ENCODE results near the gene TSFM. TPM values are rescaled to one million over a fixed set of nuclear protein-coding genes. Genes with fewer than 3 reads are reported as not detected.

The TSFM gene
- polyA plus RNA-seq, 3 donors = 4.5 to 22.6 (median 21.8) TPM

DNA sequence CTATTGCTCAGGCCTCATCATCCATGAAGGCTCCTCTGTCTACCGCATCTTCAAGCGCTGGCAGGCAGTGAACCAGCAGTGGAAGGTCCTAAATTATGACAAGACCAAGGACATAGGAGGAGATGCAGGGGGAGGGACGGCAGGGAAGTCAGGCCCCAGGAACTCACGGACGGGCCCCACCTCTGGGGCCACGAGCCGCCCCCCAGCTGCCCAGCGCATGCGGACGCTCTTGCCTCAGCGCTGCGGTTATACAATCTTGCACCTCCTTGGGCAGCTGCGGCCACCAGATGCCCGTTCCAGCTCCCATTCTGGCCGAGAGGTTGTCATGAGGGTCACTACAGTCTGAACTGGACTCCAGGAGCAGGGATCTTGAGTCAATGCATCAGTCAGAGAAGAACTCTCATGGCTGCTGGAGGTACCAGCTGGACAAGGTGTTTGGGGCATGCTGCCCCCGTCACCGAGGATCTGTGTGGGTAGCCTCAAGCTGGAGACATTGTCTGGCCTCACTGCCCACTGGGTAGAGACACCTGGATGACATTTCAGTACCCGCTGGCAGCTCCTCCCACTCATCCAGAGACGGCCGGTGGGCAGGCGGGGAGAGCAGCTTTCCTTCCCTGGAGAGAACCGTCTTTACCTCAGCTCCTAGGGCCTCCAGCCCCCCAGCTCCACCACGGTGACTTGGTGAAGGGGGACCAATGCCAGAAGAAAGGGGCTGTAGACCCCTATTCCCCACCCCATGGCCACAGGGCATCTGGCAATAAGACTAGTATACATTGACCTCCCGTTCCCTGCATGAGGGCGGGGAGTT is 23.8 kb upstream of the TSFM start:
- H3K9me3 ChIP-seq (replicated peaks in 1 of 2; ENCODE audit: control insufficient read depth in 1 of 2, insufficient read depth in 1 of 2, low read length in 2 of 2) = no peaks in the 10 kb centered on the region
- H3K27ac Mint-ChIP-seq = no peak overlapping the region
- peaks cover 6 to 14% of the 10 kb centered on the region in 2 donors for H3K36me3 ChIP-seq (replicated peaks in 1 of 2; ENCODE audit: control insufficient read depth in 1 of 2, insufficient read depth in 2 of 2, low read length in 2 of 2)
- H3K4me1 Mint-ChIP-seq = peaks cover 22% of the 10 kb centered on the region
- no peak overlapping the region for H3K4me2 ChIP-seq (replicated peaks; ENCODE audit: extremely low read depth, low read length, poor library complexity, severe bottlenecking)
- peaks cover 22 to 24% of the 10 kb centered on the region in 2 donors for H3K4me1 ChIP-seq (ENCODE audit: control insufficient read depth in 1 of 2, insufficient read depth in 2 of 2, low read length in 2 of 2)
- DNase-seq = no peak
- H3K36me3 Mint-ChIP-seq = peaks cover 10 to 17% of the 10 kb centered on the region in 2 donors
- no peak overlapping the region for H3K9ac ChIP-seq (ENCODE audit: insufficient read depth, low read length, poor library complexity, severe bottlenecking)
- WGBS (ENCODE audit: insufficient coverage) = 97% methylated on average over 17 of the region's 25 CpGs
- no peak overlapping the region for H3K4me3 ChIP-seq (replicated peaks in 1 of 3; ENCODE audit: low read depth in 2 of 3, low read length in 3 of 3)
- TF ChIP-seq, protein P1, sequence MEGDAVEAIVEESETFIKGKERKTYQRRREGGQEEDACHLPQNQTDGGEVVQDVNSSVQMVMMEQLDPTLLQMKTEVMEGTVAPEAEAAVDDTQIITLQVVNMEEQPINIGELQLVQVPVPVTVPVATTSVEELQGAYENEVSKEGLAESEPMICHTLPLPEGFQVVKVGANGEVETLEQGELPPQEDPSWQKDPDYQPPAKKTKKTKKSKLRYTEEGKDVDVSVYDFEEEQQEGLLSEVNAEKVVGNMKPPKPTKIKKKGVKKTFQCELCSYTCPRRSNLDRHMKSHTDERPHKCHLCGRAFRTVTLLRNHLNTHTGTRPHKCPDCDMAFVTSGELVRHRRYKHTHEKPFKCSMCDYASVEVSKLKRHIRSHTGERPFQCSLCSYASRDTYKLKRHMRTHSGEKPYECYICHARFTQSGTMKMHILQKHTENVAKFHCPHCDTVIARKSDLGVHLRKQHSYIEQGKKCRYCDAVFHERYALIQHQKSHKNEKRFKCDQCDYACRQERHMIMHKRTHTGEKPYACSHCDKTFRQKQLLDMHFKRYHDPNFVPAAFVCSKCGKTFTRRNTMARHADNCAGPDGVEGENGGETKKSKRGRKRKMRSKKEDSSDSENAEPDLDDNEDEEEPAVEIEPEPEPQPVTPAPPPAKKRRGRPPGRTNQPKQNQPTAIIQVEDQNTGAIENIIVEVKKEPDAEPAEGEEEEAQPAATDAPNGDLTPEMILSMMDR (IDR thresholded peaks at IDR 0.05) = no peak
- no peaks in the 10 kb centered on the region for H4K20me1 ChIP-seq (ENCODE audit: insufficient read depth, low read length)
- no peaks in the 10 kb centered on the region for H3K79me2 ChIP-seq (ENCODE audit: insufficient read depth, low read length)
- H3K27me3 Mint-ChIP-seq (ENCODE audit: low read depth in 3 of 3) = peaks cover 15 to 20% (median 16%) of the 10 kb centered on the region in 3 donors
- H3K9me3 Mint-ChIP-seq = peaks cover 0 to 7% (median 0%) of the 10 kb centered on the region in 7 donors
- H3K27ac ChIP-seq (ENCODE audit: low read depth in 1 of 2, low read length in 2 of 2) = no peak overlapping the region
- intact Hi-C loops (cut with micrococcal nuclease) = loop anchor here in 1 of 2 donors (10.0 kb wide), 1 partner anchor 214 kb away; the partner anchor contains the start of gene DCTN2
- H3K27me3 ChIP-seq (ENCODE audit: control insufficient read depth in 2 of 2, insufficient read depth in 2 of 2, low read length in 2 of 2) = peaks cover 3 to 18% of the 10 kb centered on the region in 2 donors
- no peak overlapping the region for H2AFZ ChIP-seq (ENCODE audit: insufficient read depth, low read depth, low read length, poor library complexity, severe bottlenecking)
- H3K4me3 Mint-ChIP-seq = no peak overlapping the region

DNA sequence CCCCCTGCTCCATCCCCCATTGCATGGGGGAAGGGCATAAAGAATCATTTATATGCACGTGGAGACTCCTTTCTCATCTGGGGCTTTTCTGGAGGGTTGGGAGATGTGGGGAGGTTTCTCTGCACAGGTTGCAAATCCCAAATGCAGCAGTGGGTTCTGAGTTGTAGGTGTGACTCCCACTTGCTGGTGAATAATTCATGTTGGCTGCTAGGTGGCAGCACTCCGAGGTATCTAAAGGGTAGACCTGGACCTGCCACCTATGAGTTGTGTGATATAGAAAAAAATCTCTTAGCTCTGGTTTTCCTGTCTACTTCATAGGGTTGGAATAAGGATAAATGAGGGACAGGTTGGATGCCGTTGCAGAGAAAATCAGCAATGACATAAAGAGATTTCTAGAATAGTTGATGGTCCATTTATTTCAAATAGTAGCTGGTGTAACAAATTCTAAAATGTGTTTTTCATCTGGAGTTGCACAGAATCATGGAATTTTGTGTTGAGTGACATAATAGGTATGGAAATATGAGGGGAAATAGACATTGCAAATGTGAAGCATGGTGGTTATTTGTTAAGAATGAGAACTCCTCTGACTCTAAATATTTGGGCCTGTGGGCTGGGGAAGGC is 23.1 kb upstream of the TSFM start:
- Mint-ChIP-seq H3K36me3 (peaks cover 14 to 16% of the 10 kb centered on the region in 2 donors), H3K27ac (no peak overlapping the region), H3K4me1 (peaks cover 18% of the 10 kb centered on the region), H3K9me3 (peaks cover 0 to 7% (median 3%) of the 10 kb centered on the region in 7 donors), H3K4me3 (no peak overlapping the region), H3K27me3 (ENCODE audit: low read depth in 3 of 3) (peaks cover 18 to 20% (median 18%) of the 10 kb centered on the region in 3 donors)
- TF ChIP-seq, protein P1 (IDR thresholded peaks at IDR 0.05) = peak; percentile 44
- Histone ChIP-seq H2AFZ (ENCODE audit: insufficient read depth, low read depth, low read length, poor library complexity, severe bottlenecking) (no peak overlapping the region), H3K27me3 (ENCODE audit: control insufficient read depth in 2 of 2, insufficient read depth in 2 of 2, low read length in 2 of 2) (peaks cover 10 to 21% of the 10 kb centered on the region in 2 donors), H3K9me3 (replicated peaks in 1 of 2; ENCODE audit: control insufficient read depth in 1 of 2, insufficient read depth in 1 of 2, low read length in 2 of 2) (no peaks in the 10 kb centered on the region), H3K36me3 (replicated peaks in 1 of 2; ENCODE audit: control insufficient read depth in 1 of 2, insufficient read depth in 2 of 2, low read length in 2 of 2) (peaks cover 6 to 14% of the 10 kb centered on the region in 2 donors), H3K4me3 (replicated peaks in 1 of 3; ENCODE audit: low read depth in 2 of 3, low read length in 3 of 3) (no peak overlapping the region), H4K20me1 (ENCODE audit: insufficient read depth, low read length) (no peaks in the 10 kb centered on the region), H3K9ac (ENCODE audit: insufficient read depth, low read length, poor library complexity, severe bottlenecking) (no peak overlapping the region), H3K4me1 (ENCODE audit: control insufficient read depth in 1 of 2, insufficient read depth in 2 of 2, low read length in 2 of 2) (peaks cover 18 to 21% of the 10 kb centered on the region in 2 donors), H3K79me2 (ENCODE audit: insufficient read depth, low read length) (no peaks in the 10 kb centered on the region), H3K4me2 (replicated peaks; ENCODE audit: extremely low read depth, low read length, poor library complexity, severe bottlenecking) (no peak overlapping the region), H3K27ac (ENCODE audit: low read depth in 1 of 2, low read length in 2 of 2) (no peak overlapping the region)
- DNase-seq = no peak
- intact Hi-C loops (cut with micrococcal nuclease) = loop anchor here in 1 of 2 donors (10.0 kb wide), 1 partner anchor 215 kb away; the partner anchor contains the start of gene DCTN2
- WGBS (ENCODE audit: insufficient coverage) = 44% methylated on average over 2 of the region's 3 CpGs

Data from CD14-positive monocyte (primary cell).